ENCODE results near the gene CABP1.

Gene CABP1

GRCh38 chr12:120690083-120690450, 49.6 kb downstream of the CABP1 start:
- DNase-seq: no peak

GRCh38 chr12:120690978-120691377, 50.6 kb downstream of the CABP1 start:
- DNase-seq: no peak

- DNase-seq: no peak
Observed at GRCh38 chr12:120692524-120693033, 52.2 kb downstream of the CABP1 start.

DNA sequence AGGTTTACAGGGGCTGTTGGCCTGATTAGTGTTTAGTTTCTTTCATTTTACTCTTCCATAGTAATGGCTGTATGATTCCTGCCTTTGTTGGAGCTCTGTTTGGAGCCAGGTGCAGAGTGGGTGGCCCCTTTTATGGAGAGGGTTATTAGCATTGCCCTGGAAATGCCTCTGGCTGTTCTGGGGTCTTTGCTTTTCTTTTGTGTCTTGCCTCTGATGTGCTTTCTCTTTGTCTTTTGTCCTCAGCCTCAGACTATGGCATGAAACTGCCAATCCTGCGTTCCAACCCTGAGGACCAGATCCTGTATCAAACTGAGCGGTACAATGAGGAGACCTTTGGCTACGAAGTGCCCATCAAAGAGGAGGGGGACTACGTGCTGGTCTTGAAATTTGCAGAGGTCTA, 53.4 kb downstream of the CABP1 start:
- DNase-seq: no peak

GRCh38 chr12:120696626-120697025, 56.2 kb downstream of the CABP1 start:
- DNase-seq: no peak

DNA sequence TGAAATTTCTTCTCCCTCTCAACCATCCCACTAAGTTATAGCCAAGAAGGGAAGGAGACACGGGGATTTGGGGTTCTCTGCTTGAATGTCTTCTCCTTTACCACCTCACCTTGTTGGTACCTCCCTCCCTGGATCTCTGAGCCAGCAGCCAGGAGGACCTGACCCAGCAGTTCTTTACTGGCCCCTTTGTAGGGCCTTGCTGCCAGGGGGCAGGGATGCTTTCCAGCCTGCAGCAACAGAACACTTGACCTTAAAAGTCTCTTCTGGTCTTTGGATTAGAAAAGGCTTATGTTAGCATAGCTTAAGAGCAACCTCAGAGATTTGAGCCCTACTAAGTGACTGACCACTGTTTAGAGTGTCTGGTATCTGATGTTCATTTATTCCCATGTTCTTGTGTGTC, 56.9 kb downstream of the CABP1 start:
- no peak for DNase-seq

DNA sequence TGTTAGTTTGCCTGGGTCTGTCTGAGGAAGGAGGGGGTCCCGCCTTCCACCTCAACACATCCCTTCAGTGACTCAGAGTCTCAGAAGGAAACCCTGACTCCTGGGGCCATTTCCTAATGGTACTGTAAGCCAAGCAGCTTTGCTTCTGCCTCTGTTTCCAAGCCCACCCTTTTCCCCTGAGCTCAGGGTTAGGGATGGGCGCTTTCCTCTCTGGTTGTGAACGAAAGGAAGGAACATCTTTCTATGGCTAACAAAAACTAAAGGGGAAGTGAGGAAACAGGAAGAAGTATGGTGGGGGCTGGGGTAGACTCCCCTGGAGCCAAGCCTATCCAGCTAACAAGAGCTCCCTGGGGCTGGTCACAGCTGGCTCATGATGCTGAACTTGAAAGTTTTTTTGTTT, 58.2 kb downstream of the CABP1 start:
- DNase-seq: no peak

GRCh38 chr12:120699553-120699952, 59.1 kb downstream of the CABP1 start:
- no peak for DNase-seq

GRCh38 chr12:120700886-120701285, 60.5 kb downstream of the CABP1 start:
- DNase-seq: peak in 1 of 56 donors; percentile 16

- no peak for DNase-seq
Observed at GRCh38 chr12:120702637-120703036, 62.2 kb downstream of the CABP1 start.

- DNase-seq: no peak
Observed at GRCh38 chr12:120703311-120703942, 63.0 kb downstream of the CABP1 start.

GRCh38 chr12:120705618-120706017, 65.2 kb downstream of the CABP1 start:
- no peak for DNase-seq

DNA sequence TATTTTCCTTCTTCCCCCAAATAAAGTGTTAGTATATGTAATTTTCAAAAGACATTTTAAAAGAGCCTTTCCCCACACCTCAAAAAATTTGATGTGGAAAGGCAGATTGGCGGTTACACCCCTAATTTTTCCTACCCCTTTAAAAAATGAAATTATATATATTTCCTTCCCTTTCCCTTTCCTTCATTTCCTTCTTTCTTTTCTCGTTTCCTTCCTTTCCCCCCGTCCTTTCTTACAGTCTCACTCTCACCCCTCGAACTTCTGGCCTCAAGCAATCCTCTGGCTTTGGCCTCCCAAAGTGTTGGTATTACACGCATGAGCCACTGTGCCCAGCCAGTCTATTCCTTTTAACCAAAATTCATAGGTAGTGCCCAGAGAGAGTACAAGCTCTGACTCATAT, 65.6 kb downstream of the CABP1 start:
- DNase-seq: no peak

GRCh38 chr12:120708651-120709050, 68.2 kb downstream of the CABP1 start:
- no peak for DNase-seq

GRCh38 chr12:120710031-120710804, 69.8 kb downstream of the CABP1 start, which contains the start of gene UNC119B:
TSS of gene UNC119B (plus strand) at chr12:120710458. CDS start at chr12:120710475, 17 bp downstream.
- peak in 50 of 56 donors; percentile 8 to 79 (median 52) for DNase-seq

- peak in 6 of 56 donors; percentile 14 to 40 (median 18) for DNase-seq
Observed at GRCh38 chr12:120710805-120711296, 70.4 kb downstream of the CABP1 start.

DNA sequence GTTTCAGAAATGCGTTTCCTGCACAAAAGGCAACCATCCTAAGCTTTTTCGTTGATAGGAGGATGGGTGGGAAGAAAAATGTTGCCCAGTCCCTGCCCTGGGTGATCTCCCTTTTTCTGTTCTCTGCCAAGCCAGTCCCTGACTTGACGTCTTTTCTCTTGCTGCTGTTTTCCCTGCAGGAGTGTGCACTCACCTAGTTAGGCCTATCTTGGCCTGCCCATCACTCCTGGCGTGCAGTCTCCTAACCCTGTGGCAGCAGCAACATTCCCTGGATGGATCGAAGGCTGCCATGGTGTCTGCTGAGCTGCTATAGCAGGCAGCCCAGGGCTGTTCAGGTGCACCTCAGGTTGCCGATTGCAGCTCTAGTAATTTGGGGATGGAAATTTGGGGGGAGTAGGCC, 71.0 kb downstream of the CABP1 start:
- peak in 3 of 56 donors; percentile 8 to 14 (median 13) for DNase-seq

GRCh38 chr12:120712610-120713009, 72.2 kb downstream of the CABP1 start:
- DNase-seq: no peak

DNA sequence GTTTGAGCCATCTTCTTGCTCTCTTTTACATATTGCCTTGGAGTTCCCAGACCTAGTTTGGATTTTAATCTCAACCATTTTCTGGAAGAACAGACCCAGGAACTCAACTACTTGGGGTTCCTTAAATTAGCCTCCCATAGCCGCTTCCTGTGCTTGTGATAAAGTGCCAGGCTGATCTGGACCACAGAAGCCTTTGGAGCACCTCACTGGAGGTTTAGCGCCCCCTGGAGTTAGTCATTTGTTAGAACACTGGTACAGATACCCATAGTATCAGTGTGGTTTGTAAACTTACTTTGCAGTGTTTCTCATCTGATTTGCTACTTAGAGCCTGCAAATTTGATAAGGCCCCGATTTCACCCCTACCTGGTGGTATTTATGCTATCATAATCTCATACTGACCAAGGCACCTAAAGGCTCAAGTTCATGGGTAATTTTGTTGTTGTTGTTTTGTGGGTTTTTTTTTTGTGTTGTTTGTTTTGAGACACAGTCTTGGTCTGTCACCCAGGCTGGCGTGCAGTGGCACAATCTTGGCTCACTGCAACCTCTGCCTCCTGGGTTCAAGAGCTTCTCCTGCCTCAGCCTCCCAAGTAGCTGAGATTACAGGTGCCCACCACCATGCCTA, 73.5 kb downstream of the CABP1 start:
- DNase-seq: peak in 44 of 56 donors; percentile 2 to 84 (median 44)
